Dedifferentiated amniotic fluid mesenchymal stem cell (primary cell): ENCODE results near the gene RBM19.
A peak's percentile ranks its signal among the peaks of the same experiment; 100 is the strongest.
"Not testable (repeated sequence)": the region's sequence is repeated elsewhere in the genome, so short reads cannot be mapped to it uniquely, and the experiment has no call there.

Experiments used
- DNase-seq: peaks from one replicate; pipeline ENCODE4 v3.0.0-alpha.2; 2016; ENCODE audit errors: extremely low spot score

Gene RBM19

GRCh38 chr12:113965951-113966797, at the start of gene RBM19:
TSS of gene RBM19 (minus strand) at chr12:113966325. CDS start at chr12:113966227, 98 bp downstream.
- peak; percentile 99 for DNase-seq

DNA sequence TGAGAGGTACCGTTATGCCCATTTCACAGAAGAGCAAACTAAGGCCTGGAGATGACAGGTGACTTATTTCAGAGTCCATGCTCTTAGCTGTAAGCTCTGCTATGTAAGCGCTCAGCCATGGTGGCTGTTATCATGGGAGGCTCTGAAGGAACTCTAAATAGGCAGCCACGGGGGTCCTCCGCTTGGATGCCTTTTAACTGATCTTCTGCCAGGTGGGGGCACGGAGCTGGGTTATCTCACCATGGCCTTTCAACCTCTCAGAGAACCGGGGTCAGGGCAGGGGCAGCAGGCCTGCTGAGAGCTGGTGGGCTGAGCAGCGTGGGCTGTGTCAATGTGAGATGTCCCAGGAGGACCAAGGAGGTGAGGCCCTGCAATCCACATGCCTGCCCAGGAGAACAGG, 49.7 kb upstream of the RBM19 start:
- no peak for DNase-seq

GRCh38 chr12:114013575-114014345, 47.6 kb upstream of the RBM19 start:
- no peak for DNase-seq

- DNase-seq = no peak
Observed at GRCh38 chr12:114012744-114013431, 46.8 kb upstream of the RBM19 start.

DNA sequence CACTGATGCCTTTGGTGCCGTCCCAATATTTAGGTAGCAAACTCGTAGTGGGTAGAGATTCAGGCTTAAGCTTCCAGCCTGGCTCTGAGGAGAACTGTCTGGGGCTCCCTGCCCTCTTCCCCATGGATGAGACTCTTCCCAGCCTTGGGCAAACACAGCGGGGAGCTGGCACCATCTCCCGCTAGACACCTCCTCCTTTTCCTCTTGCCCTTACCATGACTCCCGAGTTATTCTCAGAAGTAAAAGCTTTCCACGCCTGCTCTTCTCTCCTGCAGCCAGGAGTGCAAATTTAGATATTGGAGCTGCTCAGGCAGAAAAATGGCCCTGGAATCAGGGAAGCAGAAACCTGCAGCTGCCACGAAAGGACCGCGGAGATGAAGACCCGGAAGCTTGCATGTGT, 45.6 kb upstream of the RBM19 start:
- no peak for DNase-seq

GRCh38 chr12:114006482-114007425, 40.6 kb upstream of the RBM19 start:
- no peak for DNase-seq

GRCh38 chr12:114004402-114004801, 38.3 kb upstream of the RBM19 start:
- DNase-seq = no peak

- no peak for DNase-seq
Observed at GRCh38 chr12:114003286-114003685, 37.2 kb upstream of the RBM19 start.

GRCh38 chr12:114001511-114002340, 35.6 kb upstream of the RBM19 start:
- no peak for DNase-seq

DNA sequence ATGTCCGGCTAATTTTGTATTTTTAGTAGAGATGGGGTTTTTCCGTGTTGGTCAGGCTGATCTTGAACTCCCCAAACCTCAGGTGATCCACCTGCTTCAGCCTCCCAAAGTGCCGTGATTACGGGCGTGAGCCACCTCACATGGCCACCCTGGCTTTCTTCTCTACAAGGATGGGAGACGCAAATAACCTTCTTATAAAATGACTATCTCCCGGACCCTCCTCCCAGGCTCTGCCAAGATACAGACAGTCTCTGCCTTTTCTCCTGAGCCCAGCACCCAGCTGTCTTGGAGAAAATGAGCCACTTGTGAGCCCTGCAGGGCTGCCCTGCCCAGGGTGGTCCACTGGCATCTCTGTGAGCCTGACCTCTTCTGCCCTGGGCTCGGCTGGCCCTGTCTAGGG, 34.7 kb upstream of the RBM19 start:
- no peak for DNase-seq

DNA sequence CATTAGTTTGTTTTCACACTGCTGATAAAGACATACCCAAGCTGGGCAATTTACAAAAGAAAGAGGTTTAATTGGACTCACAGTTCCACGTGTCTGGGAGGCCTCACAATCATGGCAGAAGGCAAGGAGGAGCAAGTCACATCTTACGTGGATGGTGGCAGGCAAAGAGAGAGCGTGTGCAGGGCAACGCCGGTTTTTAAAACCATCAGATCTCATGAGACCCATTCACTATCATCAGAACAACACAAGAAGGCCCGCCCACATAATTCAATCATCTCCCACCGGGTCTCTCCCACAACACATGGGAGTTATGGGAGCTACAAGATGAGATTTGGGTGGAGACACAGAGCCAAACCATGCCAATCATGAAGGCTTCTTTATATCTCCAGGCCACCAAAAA, 34.1 kb upstream of the RBM19 start:
- DNase-seq = not testable (repeated sequence)

- no peak for DNase-seq
Observed at GRCh38 chr12:113997365-113997764, 31.2 kb upstream of the RBM19 start.

- DNase-seq = no peak
Observed at GRCh38 chr12:113996026-113996425, 29.9 kb upstream of the RBM19 start.

DNA sequence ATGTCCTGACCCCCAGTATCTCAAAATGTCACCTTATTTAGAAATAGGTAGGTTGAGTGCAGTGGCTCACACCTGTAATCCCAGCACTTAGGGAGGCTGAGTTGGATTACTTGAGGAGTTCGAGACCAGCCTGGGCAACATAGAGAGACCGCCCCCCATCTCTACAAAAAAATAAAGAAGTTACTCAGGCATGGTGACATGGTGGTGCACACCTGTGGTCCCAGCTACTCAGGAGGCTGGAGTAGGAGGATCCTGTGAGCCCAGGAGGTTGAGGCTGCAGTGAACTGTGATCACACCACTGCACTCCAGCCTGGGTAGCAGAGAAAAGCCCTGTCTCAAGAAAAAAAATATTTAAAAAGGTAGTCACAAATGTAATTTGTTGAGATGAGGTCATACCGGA, 27.9 kb upstream of the RBM19 start:
- DNase-seq = no peak

GRCh38 chr12:113992751-113993150, 26.6 kb upstream of the RBM19 start:
- not testable (repeated sequence) for DNase-seq

DNA sequence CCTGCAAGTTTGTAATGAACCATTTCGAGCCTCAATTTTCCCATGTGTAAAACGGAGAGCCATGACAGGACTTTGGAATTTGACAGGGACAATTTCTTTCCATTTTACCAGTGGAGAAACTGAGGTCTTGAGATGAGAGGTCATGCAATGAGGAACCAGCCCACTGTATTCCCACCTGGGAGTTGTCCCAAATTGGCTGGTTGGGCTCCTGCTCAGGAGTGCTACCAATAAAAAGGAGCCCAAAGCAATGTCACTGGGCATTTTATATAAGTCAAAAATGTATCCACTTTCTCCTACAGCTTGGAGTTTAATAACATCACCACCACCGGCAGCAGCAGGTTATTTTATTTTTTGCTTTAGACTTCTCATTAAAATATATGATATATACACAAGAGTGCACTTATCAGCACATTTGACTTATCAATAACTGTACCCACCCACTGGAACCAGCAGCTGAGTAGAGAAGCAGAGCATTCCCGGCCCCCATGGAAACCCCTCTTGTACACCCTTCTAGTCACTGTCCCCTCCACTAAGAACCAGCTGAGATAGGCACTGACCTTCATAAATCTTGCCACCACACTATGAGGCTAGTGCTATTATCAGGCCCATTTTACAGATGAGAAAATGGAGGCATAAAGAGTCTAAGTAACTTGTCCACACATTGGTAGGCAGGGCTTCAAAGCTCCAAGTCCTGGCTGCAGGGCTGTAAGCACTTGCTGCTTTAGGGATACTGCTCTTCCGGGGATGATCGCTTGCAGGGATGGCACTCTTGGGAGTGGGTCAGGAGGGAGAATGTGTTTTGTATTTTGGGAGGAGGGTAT, 25.3 kb upstream of the RBM19 start:
- DNase-seq = no peak

- DNase-seq = no peak
Observed at GRCh38 chr12:113990250-113991223, 24.4 kb upstream of the RBM19 start.

DNA sequence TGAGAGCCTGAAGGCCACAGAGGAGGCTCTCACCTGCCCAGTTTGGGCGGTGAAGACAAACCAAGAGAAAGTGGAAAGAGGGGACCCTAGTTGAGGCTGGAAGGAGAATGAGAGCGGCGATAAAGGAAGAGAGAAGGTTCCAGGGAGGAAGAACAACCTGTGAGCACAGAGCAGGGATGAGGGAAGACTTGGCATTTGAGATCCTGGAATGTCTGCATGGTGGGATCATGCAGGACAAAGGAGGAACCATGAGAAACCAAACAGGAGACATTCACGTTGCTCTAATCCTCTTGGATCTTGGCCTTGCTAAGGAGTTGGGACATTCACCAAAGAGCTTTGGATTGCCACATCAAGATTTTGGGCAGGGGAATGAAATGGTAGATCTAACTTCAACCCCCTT, 22.9 kb upstream of the RBM19 start:
- DNase-seq = no peak
